Measurements from ENCODE around the gene TAL2.

Gene TAL2

DNA sequence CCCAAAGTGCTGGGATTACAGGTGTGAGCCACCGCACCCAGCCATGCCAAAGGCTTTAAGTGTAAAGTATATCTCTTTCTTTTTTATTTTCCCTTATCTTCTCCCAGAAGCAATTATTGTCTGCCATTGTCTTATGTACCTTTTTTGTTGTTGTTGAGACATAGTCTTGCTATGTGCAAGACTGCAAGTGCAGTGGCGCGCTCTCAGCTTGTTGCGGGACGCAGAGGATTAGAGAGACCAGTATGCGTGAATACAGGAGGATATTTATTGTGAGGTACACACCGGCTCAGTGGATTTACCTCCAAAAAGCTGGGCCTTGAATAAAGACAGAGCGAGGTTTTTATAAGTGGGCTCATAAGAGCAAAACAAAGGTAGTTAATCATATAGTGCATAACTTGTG is 43.9 kb downstream of the TAL2 start:
- no peak overlapping the region for H3K27ac ChIP-seq
- no peak for DNase-seq (ENCODE audit: low read depth, low spot score)
- TF ChIP-seq EZH2 (IDR thresholded peaks at IDR 0.05) (no peak), FOXP2 (optimal IDR thresholded peaks at IDR 0.05; ENCODE audit: control extremely low read depth, extremely low read length, insufficient read depth) (no peak), POLR2AphosphoS5 (IDR thresholded peaks at IDR 0.05; ENCODE audit: borderline replicate concordance, low read depth, low read length) (no peak)
- no peak overlapping the region for H3K9ac ChIP-seq (ENCODE audit: insufficient read length)
- H3K9me3 ChIP-seq (ENCODE audit: low read depth, low read length) = no peaks in the 10 kb centered on the region
- H3K4me3 ChIP-seq = no peak overlapping the region
- no peaks in the 10 kb centered on the region; the same call in 1 of the 2 replicates for H3K36me3 ChIP-seq (ENCODE audit: insufficient read depth, low read length)

DNA sequence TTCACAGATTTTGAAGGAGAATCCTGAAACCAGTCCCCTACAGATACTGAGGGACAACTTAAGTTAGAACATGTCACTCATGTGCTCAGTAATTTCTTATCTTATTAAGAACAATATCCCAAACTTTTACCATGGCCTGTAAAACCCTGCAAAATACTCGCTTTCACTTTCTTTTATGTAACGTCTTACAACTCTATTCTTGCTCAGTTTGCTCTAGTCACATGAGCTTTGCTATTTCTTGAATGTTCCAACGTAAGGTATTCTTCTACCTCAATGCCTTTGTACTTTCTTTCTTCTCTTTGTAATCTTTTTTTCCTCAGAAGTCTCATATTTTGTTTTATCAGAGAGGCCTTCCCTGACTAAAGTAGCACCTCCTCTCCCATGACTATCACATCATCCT is 46.1 kb downstream of the TAL2 start:
- TF ChIP-seq FOXP2 (optimal IDR thresholded peaks at IDR 0.05; ENCODE audit: control extremely low read depth, extremely low read length, insufficient read depth) (no peak), POLR2AphosphoS5 (IDR thresholded peaks at IDR 0.05; ENCODE audit: borderline replicate concordance, low read depth, low read length) (no peak), EZH2 (IDR thresholded peaks at IDR 0.05) (no peak)
- Histone ChIP-seq H3K27ac (no peak overlapping the region), H3K4me3 (no peak overlapping the region), H3K9me3 (ENCODE audit: low read depth, low read length) (no peaks in the 10 kb centered on the region), H3K36me3 (ENCODE audit: insufficient read depth, low read length) (no peaks in the 10 kb centered on the region; the same call in 1 of the 2 replicates), H3K9ac (ENCODE audit: insufficient read length) (no peak overlapping the region)
- DNase-seq (ENCODE audit: low read depth, low spot score) = no peak

- TF ChIP-seq FOXP2 (optimal IDR thresholded peaks at IDR 0.05; ENCODE audit: control extremely low read depth, extremely low read length, insufficient read depth) (no peak), EZH2 (IDR thresholded peaks at IDR 0.05) (no peak), POLR2AphosphoS5 (IDR thresholded peaks at IDR 0.05; ENCODE audit: borderline replicate concordance, low read depth, low read length) (no peak)
- Histone ChIP-seq H3K4me3 (no peak overlapping the region), H3K27ac (no peak overlapping the region), H3K36me3 (ENCODE audit: insufficient read depth, low read length) (no peaks in the 10 kb centered on the region; the same call in 1 of the 2 replicates), H3K9me3 (ENCODE audit: low read depth, low read length) (no peaks in the 10 kb centered on the region), H3K9ac (ENCODE audit: insufficient read length) (no peak overlapping the region)
- DNase-seq (ENCODE audit: low read depth, low spot score) = no peak
These were observed 48.4 kb downstream of the TAL2 start for GRCh38 chr9:105710638-105711037.

DNA sequence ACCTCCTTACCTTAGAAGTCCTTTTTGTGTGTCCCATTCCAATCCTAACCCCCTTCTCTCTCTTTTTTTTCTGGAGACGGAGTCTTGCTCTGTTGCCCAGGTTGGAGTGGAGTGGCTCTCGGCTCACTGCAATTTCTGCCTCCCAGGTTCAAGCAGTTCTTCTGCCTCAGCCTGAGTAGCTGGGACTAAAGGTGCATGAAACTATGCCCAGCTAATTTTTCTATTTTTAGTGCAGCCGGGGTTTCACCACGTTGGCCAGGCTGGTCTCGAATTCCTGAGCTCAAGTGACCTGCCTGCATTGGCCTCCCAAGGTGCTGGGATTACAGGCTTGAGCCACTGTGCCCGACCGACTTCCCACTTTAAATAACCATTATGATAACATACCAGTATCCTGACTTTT is 49.6 kb downstream of the TAL2 start:
- H3K9me3 ChIP-seq (ENCODE audit: low read depth, low read length) = no peaks in the 10 kb centered on the region
- no peak overlapping the region for H3K4me3 ChIP-seq
- H3K27ac ChIP-seq = no peak overlapping the region
- TF ChIP-seq FOXP2 (optimal IDR thresholded peaks at IDR 0.05; ENCODE audit: control extremely low read depth, extremely low read length, insufficient read depth) (no peak), POLR2AphosphoS5 (IDR thresholded peaks at IDR 0.05; ENCODE audit: borderline replicate concordance, low read depth, low read length) (no peak), EZH2 (IDR thresholded peaks at IDR 0.05) (no peak)
- no peaks in the 10 kb centered on the region for H3K36me3 ChIP-seq (ENCODE audit: insufficient read depth, low read length)
- no peak for DNase-seq (ENCODE audit: low read depth, low spot score)
- no peak overlapping the region for H3K9ac ChIP-seq (ENCODE audit: insufficient read length)

GRCh38 chr9:105712297-105712696 is 50.0 kb downstream of the TAL2 start:
- Histone ChIP-seq H3K36me3 (ENCODE audit: insufficient read depth, low read length) (no peaks in the 10 kb centered on the region), H3K27ac (no peak overlapping the region), H3K9ac (ENCODE audit: insufficient read length) (no peak overlapping the region), H3K4me3 (no peak overlapping the region), H3K9me3 (ENCODE audit: low read depth, low read length) (no peaks in the 10 kb centered on the region)
- TF ChIP-seq FOXP2 (optimal IDR thresholded peaks at IDR 0.05; ENCODE audit: control extremely low read depth, extremely low read length, insufficient read depth) (no peak), EZH2 (IDR thresholded peaks at IDR 0.05) (no peak), POLR2AphosphoS5 (IDR thresholded peaks at IDR 0.05; ENCODE audit: borderline replicate concordance, low read depth, low read length) (no peak)
- no peak for DNase-seq (ENCODE audit: low read depth, low spot score)
